WTC11 (cell line): ENCODE results near the gene BMP8B. TPM values are rescaled to one million over a fixed set of nuclear protein-coding genes. Genes with fewer than 3 reads are reported as not detected.

Experiments
- ATAC-seq: fragments of 200-7000 bp; cut with Tn5 transposase; 2 replicates; pipeline ENCODE4 v1.10.0; 2021; ENCODE audit warnings: mild to moderate bottlenecking, moderate library complexity
- Bru-seq: library from RNA; stranded (reverse); fragments of 400-500 nt; gene quantifications from one replicate; lab custom pipeline; 2021; lab: Mats Ljungman, UMichigan
- CTCF ChIA-PET: fragments of 300-600 bp; sonication (Branson Sonifier 250); formaldehyde crosslinking; loops from one replicate; lab custom pipeline; 2021; ENCODE audit warnings: antibody characterized with exemption; lab: Charles Lee
- POLR2A ChIA-PET: fragments of 350-600 bp; sonication (Branson Sonifier 250); formaldehyde crosslinking; loops from one replicate; lab custom pipeline; 2021; ENCODE audit warnings: antibody characterized with exemption; lab: Charles Lee
- DNase-seq: peaks from one replicate; pipeline ENCODE4 v3.0.0; 2021; ENCODE audit warnings: low spot score
- H3K27ac Mint-ChIP-seq: 2 replicates; pipeline ENCODE4 v1.8.0; 2021; ENCODE audit warnings: mixed read lengths
- H3K27me3 Mint-ChIP-seq: 2 replicates; pipeline ENCODE4 v1.8.0; 2021; ENCODE audit warnings: low read depth, mild to moderate bottlenecking, moderate library complexity, mixed read lengths
- H3K36me3 Mint-ChIP-seq: 2 replicates; pipeline ENCODE4 v1.8.0; 2021; ENCODE audit warnings: mixed read lengths
- H3K4me1 Mint-ChIP-seq: 2 replicates; pipeline ENCODE4 v1.8.0; 2022; ENCODE audit warnings: mixed read lengths
- H3K4me3 Mint-ChIP-seq: 2 replicates; pipeline ENCODE4 v1.8.0; 2021; ENCODE audit warnings: mild to moderate bottlenecking, moderate library complexity, mixed read lengths
- H3K9me3 Mint-ChIP-seq: 2 replicates; pipeline ENCODE4 v1.8.0; 2021; ENCODE audit warnings: mixed read lengths
- AR ChIP-seq: fragments of 250-450 bp; sonication (Bioruptor Pico); IDR thresholded peaks from 2 replicates; pipeline ENCODE4 v1.9.0; 2021; ENCODE audit warnings: mild to moderate bottlenecking
- CDX4 ChIP-seq: fragments of 250-450 bp; sonication (Bioruptor Pico); IDR thresholded peaks from 2 replicates; pipeline ENCODE4 v1.9.0; 2021; ENCODE audit warnings: moderate library complexity, mild to moderate bottlenecking, inconsistent platforms, borderline replicate concordance
- CREB1 ChIP-seq: sonication (generic); formaldehyde crosslinking; IDR thresholded peaks from 2 replicates; pipeline ENCODE4 v1.8.0; 2023; ENCODE audit warnings: mild to moderate bottlenecking, missing genetic modification reagents
- ELF4 ChIP-seq: sonication (generic); formaldehyde crosslinking; IDR thresholded peaks from 2 replicates; pipeline ENCODE4 v1.8.1; 2022; ENCODE audit warnings: low read depth, mild to moderate bottlenecking, moderate library complexity, missing genetic modification reagents
- ESRRA ChIP-seq: sonication (generic); formaldehyde crosslinking; IDR thresholded peaks from 2 replicates; pipeline ENCODE4 v1.8.1; 2022; ENCODE audit warnings: mild to moderate bottlenecking, missing genetic modification reagents, borderline replicate concordance
- ETV6 ChIP-seq: sonication (generic); formaldehyde crosslinking; IDR thresholded peaks from 2 replicates; pipeline ENCODE4 v1.8.1; 2022; ENCODE audit warnings: mild to moderate bottlenecking, missing genetic modification reagents
- GABPB1 ChIP-seq: sonication (generic); formaldehyde crosslinking; IDR thresholded peaks from 2 replicates; pipeline ENCODE4 v1.8.1; 2023; ENCODE audit warnings: mild to moderate bottlenecking, missing genetic modification reagents
- HMGXB4 ChIP-seq: sonication (generic); formaldehyde crosslinking; IDR thresholded peaks from 2 replicates; pipeline ENCODE4 v1.8.1; 2023; ENCODE audit warnings: mild to moderate bottlenecking, moderate library complexity, missing genetic modification reagents
- JAZF1 ChIP-seq: fragments of 250-450 bp; sonication (Bioruptor Pico); IDR thresholded peaks from 2 replicates; pipeline ENCODE4 v1.9.0; 2021; ENCODE audit warnings: moderate library complexity, mild to moderate bottlenecking, inconsistent platforms
- KAT7 ChIP-seq: sonication (generic); formaldehyde crosslinking; IDR thresholded peaks from 2 replicates; pipeline ENCODE4 v1.8.1; 2023; ENCODE audit warnings: missing genetic modification reagents, mild to moderate bottlenecking, borderline replicate concordance
- MLX ChIP-seq: sonication (generic); formaldehyde crosslinking; IDR thresholded peaks from 2 replicates; pipeline ENCODE4 v1.8.1; 2023; ENCODE audit warnings: mild to moderate bottlenecking, missing genetic modification reagents, moderate library complexity
- MYBL2 ChIP-seq: sonication (generic); formaldehyde crosslinking; IDR thresholded peaks from 2 replicates; pipeline ENCODE4 v1.8.1; 2023; ENCODE audit warnings: mild to moderate bottlenecking, moderate library complexity, missing genetic modification reagents
- NFATC4 ChIP-seq: fragments of 250-450 bp; sonication (Bioruptor Pico); IDR thresholded peaks from 2 replicates; pipeline ENCODE4 v1.9.0; 2021; ENCODE audit warnings: mild to moderate bottlenecking
- NFE2L1 ChIP-seq: sonication (generic); formaldehyde crosslinking; IDR thresholded peaks from 2 replicates; pipeline ENCODE4 v1.8.1; 2023; ENCODE audit warnings: missing genetic modification reagents
- NR1H2 ChIP-seq: sonication (generic); formaldehyde crosslinking; IDR thresholded peaks from 2 replicates; pipeline ENCODE4 v1.9.0; 2021; ENCODE audit warnings: mild to moderate bottlenecking, moderate library complexity, missing genetic modification reagents
- PRRX2 ChIP-seq: fragments of 250-450 bp; sonication (Bioruptor Pico); IDR thresholded peaks from 2 replicates; pipeline ENCODE4 v1.8.0; 2021; ENCODE audit warnings: mild to moderate bottlenecking
- RELA ChIP-seq: sonication (generic); formaldehyde crosslinking; IDR thresholded peaks from 2 replicates; pipeline ENCODE4 v1.8.1; 2022; ENCODE audit warnings: missing genetic modification reagents, mild to moderate bottlenecking, borderline replicate concordance
- RORB ChIP-seq: fragments of 250-450 bp; sonication (Bioruptor Pico); IDR thresholded peaks from 2 replicates; pipeline ENCODE4 v1.9.0; 2021; ENCODE audit warnings: mild to moderate bottlenecking
- SMAD4 ChIP-seq: sonication (generic); formaldehyde crosslinking; IDR thresholded peaks from 2 replicates; pipeline ENCODE4 v1.8.0; 2022; ENCODE audit warnings: mild to moderate bottlenecking, missing genetic modification reagents
- SP1 ChIP-seq: sonication (generic); formaldehyde crosslinking; conservative IDR thresholded peaks from 2 replicates; pipeline ENCODE4 v1.8.1; 2022; ENCODE audit warnings: missing genetic modification reagents
- TEAD1 ChIP-seq: sonication (generic); formaldehyde crosslinking; IDR thresholded peaks from 2 replicates; pipeline ENCODE4 v1.8.0; 2022; ENCODE audit warnings: mild to moderate bottlenecking, missing genetic modification reagents
- TEAD4 ChIP-seq: sonication (generic); formaldehyde crosslinking; IDR thresholded peaks from 2 replicates; pipeline ENCODE4 v1.8.0; 2022; ENCODE audit warnings: mild to moderate bottlenecking, missing genetic modification reagents
- ZMAT4 ChIP-seq: fragments of 250-450 bp; sonication (Bioruptor Pico); IDR thresholded peaks from 2 replicates; pipeline ENCODE4 v1.9.0; 2021; ENCODE audit warnings: mild to moderate bottlenecking
- ZNF317 ChIP-seq: sonication (generic); formaldehyde crosslinking; IDR thresholded peaks from 2 replicates; pipeline ENCODE4 v1.8.1; 2023; ENCODE audit warnings: low read depth, mild to moderate bottlenecking, moderate library complexity, missing genetic modification reagents, borderline replicate concordance
- ZNF416 ChIP-seq: fragments of 250-450 bp; sonication (Bioruptor Pico); IDR thresholded peaks from 2 replicates; pipeline ENCODE4 v1.9.0; 2021; ENCODE audit warnings: mild to moderate bottlenecking, inconsistent platforms
- ZNF423 ChIP-seq: fragments of 250-450 bp; sonication (Bioruptor Pico); IDR thresholded peaks from 2 replicates; pipeline ENCODE4 v2.1.2; 2022; ENCODE audit warnings: mild to moderate bottlenecking, moderate library complexity
- ZNF425 ChIP-seq: fragments of 250-450 bp; sonication (Bioruptor Pico); conservative IDR thresholded peaks from 2 replicates; pipeline ENCODE4 v1.9.0; 2021; ENCODE audit warnings: mild to moderate bottlenecking
- ZNF512 ChIP-seq: sonication (generic); formaldehyde crosslinking; IDR thresholded peaks from 2 replicates; pipeline ENCODE4 v1.8.1; 2022; ENCODE audit warnings: missing genetic modification reagents, borderline replicate concordance
- long read RNA-seq, 3 experiments: library from RNA in 1 of 3; library from capped mRNA in 1 of 3; library from polyadenylated mRNA in 1 of 3; unstranded in 2 of 3; stranded (forward) in 1 of 3; transcript quantifications; one replicate each; pipeline ENCODE4 v2.0.0, GENCODE V29; 2021
- total RNA-seq: library from RNA; stranded (reverse); gene quantifications from 3 replicates; pipeline ENCODE4 v1.2.3, GENCODE V29; 2021

The BMP8B gene
- total RNA-seq (0.74 to 0.92 TPM (median 0.82 TPM) in 3 replicates), Bru-seq, nascent RNA (percentile 23 among the genes with signal in this experiment)
- long read RNA-seq, experiment 1, partial matches to known transcripts, result 1 of 2 reads
- long read RNA-seq, experiment 1, other reads (novel, unspliced or antisense), result 1 of 2 reads
- long read RNA-seq, experiment 2, partial matches to known transcripts, result 1 of 2 reads
- long read RNA-seq, experiment 2, other reads (novel, unspliced or antisense), result 1 of 2 reads
- long read RNA-seq, experiment 3, result 0 reads

GRCh38 chr1:39788758-39789570 lies at the start of gene BMP8B:
Gene BMP8B, minus strand, starts transcription at chr1:39788865. Its CDS starts 380 bp downstream, at chr1:39788485.
- Mint-ChIP-seq H3K4me3 (peak within 1 kb of the TSS; percentile 77), H3K27me3 (peaks cover 75% of the 10 kb centered on the region), H3K27ac (no peak within 1 kb of the TSS), H3K4me1 (peaks cover 12% of the 10 kb centered on the region), H3K36me3 (no peaks in the 10 kb centered on the region), H3K9me3 (no peaks in the 10 kb centered on the region)
- ATAC-seq, result peak; percentile 68
- peak; percentile 60 for DNase-seq
- POLR2A ChIA-PET, result no interaction called here
- CTCF ChIA-PET, result interaction anchor here (0.5 to 3.2 kb wide), 11 partner anchors 9 to 295 kb away, joined by 3 to 17 read pairs (median 3); no protein-coding TSS in a partner anchor
- TF ChIP-seq TEAD1 (CRISPR knock-in tag) (no peak; the same call in 1 of the 2 replicates), ZNF512 (CRISPR knock-in tag) (no peak), RORB (CRISPR knock-in tag) (no peak), ZNF425 (CRISPR knock-in tag) (no peak), CDX4 (CRISPR knock-in tag) (no peak), CREB1 (CRISPR knock-in tag) (no peak), ESRRA (CRISPR knock-in tag) (peak; percentile 93), ELF4 (CRISPR knock-in tag) (no peak), AR (no peak), SP1 (CRISPR knock-in tag) (peak; percentile 59), ETV6 (CRISPR knock-in tag) (no peak), MLX (CRISPR knock-in tag) (no peak), ZNF423 (CRISPR knock-in tag) (no peak), ZMAT4 (CRISPR knock-in tag) (no peak), ZNF317 (CRISPR knock-in tag) (no peak), NFATC4 (CRISPR knock-in tag) (no peak), RELA (CRISPR knock-in tag) (peak; percentile 76; the same call in 1 of the 2 replicates), TEAD4 (CRISPR knock-in tag) (no peak), MYBL2 (CRISPR knock-in tag) (peak; percentile 85), HMGXB4 (CRISPR knock-in tag) (no peak), SMAD4 (no peak), NR1H2 (CRISPR knock-in tag) (no peak), GABPB1 (CRISPR knock-in tag) (no peak), NFE2L1 (CRISPR knock-in tag) (peak; percentile 87), JAZF1 (CRISPR knock-in tag) (no peak), PRRX2 (CRISPR knock-in tag) (no peak), KAT7 (no peak), ZNF416 (CRISPR knock-in tag) (no peak)
